ENCODE results near the gene IFNA6.

- TF ChIP-seq, protein P1, sequence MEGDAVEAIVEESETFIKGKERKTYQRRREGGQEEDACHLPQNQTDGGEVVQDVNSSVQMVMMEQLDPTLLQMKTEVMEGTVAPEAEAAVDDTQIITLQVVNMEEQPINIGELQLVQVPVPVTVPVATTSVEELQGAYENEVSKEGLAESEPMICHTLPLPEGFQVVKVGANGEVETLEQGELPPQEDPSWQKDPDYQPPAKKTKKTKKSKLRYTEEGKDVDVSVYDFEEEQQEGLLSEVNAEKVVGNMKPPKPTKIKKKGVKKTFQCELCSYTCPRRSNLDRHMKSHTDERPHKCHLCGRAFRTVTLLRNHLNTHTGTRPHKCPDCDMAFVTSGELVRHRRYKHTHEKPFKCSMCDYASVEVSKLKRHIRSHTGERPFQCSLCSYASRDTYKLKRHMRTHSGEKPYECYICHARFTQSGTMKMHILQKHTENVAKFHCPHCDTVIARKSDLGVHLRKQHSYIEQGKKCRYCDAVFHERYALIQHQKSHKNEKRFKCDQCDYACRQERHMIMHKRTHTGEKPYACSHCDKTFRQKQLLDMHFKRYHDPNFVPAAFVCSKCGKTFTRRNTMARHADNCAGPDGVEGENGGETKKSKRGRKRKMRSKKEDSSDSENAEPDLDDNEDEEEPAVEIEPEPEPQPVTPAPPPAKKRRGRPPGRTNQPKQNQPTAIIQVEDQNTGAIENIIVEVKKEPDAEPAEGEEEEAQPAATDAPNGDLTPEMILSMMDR (IDR thresholded peaks at IDR 0.05; ENCODE audit: low read depth, low read length) = no peak
- no peak for TF ChIP-seq EZH2phosphoT487 (IDR thresholded peaks at IDR 0.05; ENCODE audit: low read depth)
Measured at GRCh38 chr9:21322911-21323461, 27.7 kb downstream of the IFNA6 start.
